ENCODE data around the gene PRKG2. TPM values are rescaled to one million over a fixed set of nuclear protein-coding genes. Genes with fewer than 3 reads are reported as not detected.

PRKG2 gene
- total RNA-seq, 1 donor from 2014 or later = 0.10 TPM

DNA sequence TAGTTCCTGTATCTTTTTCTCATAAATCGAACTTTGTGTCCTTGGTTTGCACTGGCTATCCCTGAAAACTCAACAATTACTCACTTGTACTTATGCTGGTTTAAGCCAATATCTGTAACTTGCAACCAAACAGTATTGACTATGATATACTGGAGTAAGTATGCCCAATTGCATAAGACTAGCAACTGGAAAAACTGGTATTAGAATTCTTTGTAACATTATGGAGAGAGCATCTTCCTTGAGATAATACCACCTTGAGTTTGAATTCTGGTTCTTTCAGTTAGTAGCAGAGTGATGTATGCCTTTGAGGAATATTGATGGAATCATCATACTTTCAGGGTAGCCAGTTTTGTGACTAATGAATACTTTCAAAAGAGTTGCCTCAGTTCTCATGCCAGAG, 156.4 kb downstream of the PRKG2 start:
- Mint-ChIP-seq H3K27me3 (ENCODE audit: insufficient read depth) (peaks cover 5% of the 10 kb centered on the region), H3K36me3 (ENCODE audit: low read depth) (no peaks in the 10 kb centered on the region), H3K4me3 (no peak overlapping the region), H3K9me3 (no peaks in the 10 kb centered on the region), H3K4me1 (ENCODE audit: low read depth) (no peaks in the 10 kb centered on the region), H3K27ac (no peak overlapping the region)
- no peak for DNase-seq (ENCODE audit: low spot score)
- intact Hi-C loops (cut with micrococcal nuclease) = no loop called here

DNA sequence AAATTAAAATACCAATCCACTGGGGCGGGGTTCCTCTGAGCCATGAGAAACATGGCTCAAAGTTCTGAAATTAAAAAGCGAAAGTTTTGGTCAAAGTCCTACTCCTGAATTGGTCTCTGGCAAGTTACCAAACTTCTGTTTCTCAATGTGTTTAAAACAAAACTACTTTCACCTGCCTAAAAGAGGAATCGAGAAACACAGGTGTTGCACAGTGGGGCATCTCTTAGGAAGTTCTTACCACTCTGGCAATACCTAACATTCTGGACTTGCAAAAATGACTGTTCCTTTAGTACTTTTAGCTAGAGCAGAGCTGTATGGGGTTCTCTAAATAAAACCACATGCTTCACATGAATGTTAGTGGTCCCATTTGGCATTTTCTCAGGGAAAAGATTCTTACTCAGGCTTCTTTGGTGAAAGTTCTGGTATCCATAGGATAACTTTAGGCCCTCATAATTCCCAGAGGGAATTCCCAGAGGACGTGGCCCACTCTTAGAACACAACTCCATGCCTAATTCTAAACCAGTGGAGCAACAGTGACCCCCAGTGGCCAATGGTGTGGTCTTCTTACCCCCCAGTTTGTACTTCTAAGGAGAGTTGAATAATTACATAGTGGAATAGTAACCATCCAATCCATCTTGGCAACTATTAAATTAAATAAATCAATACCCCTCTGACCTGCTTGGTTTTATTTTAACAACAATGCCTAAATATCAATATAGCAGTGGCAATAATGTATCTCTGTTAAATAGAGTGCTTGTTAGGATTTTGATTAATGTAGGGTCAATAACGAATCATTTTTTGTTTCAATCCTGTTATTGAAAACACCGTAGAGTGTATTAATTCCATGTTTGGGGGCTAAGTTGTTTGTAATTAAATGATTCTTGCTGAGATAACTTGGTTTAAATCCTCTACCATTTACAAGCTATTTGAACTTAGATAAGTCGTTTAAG, 162.6 kb downstream of the PRKG2 start:
- Mint-ChIP-seq H3K9me3 (no peaks in the 10 kb centered on the region), H3K27ac (no peak overlapping the region), H3K27me3 (ENCODE audit: insufficient read depth) (peaks cover 10% of the 10 kb centered on the region), H3K36me3 (ENCODE audit: low read depth) (no peaks in the 10 kb centered on the region), H3K4me3 (no peak overlapping the region), H3K4me1 (ENCODE audit: low read depth) (no peaks in the 10 kb centered on the region)
- intact Hi-C loops (cut with micrococcal nuclease) = no loop called here
- DNase-seq (ENCODE audit: low spot score) = no peak

DNA sequence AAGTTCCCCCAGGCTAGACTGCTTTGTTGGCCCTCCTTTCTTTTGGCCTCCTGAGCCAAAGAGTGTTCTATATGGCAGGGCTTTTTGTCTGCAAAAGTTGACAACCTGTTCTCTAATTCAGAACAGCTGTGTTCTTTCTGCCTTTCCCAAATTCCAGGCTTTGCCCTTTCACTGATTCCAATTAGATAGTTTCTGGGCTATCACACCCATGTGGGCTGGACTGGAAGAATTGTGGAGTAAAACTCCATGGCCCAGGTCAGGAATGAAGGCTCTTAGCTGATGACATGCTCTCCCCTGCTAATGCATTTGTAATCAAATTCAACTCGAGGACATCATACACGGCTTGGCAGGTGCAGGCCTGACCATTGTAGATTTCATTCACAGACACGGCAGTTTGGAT, 165.1 kb downstream of the PRKG2 start:
- H3K27me3 Mint-ChIP-seq (ENCODE audit: insufficient read depth) = peaks cover 8% of the 10 kb centered on the region
- DNase-seq (ENCODE audit: low spot score) = no peak
- H3K4me3 Mint-ChIP-seq = no peak overlapping the region
- no peaks in the 10 kb centered on the region for H3K9me3 Mint-ChIP-seq
- H3K27ac Mint-ChIP-seq = no peak overlapping the region
- H3K4me1 Mint-ChIP-seq (ENCODE audit: low read depth) = no peaks in the 10 kb centered on the region
- H3K36me3 Mint-ChIP-seq (ENCODE audit: low read depth) = no peaks in the 10 kb centered on the region
- intact Hi-C loops (cut with micrococcal nuclease) = no loop called here

DNA sequence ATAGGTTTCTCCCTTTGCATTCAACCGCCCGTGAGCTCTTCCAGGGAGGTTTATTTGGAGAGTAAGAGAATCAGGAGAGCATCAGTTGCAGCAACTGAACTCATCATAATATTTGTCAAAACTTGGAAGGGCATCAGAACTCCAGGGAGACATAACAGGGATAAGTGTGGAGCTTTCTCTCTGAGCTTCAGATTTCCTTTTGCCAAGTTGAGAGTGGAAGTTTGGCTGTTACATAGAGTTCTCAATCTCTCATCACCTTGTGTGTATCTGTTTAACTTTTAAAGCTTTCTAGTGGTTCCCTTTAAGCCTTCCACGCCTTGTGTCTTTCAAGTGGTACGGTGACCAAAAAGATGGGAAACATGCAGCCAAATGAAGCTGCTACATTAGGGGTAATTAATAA, 165.7 kb downstream of the PRKG2 start:
- intact Hi-C loops (cut with micrococcal nuclease) = no loop called here
- H3K4me3 Mint-ChIP-seq = no peak overlapping the region
- no peaks in the 10 kb centered on the region for H3K9me3 Mint-ChIP-seq
- H3K4me1 Mint-ChIP-seq (ENCODE audit: low read depth) = no peaks in the 10 kb centered on the region
- H3K36me3 Mint-ChIP-seq (ENCODE audit: low read depth) = no peaks in the 10 kb centered on the region
- no peak overlapping the region for H3K27ac Mint-ChIP-seq
- no peak for DNase-seq (ENCODE audit: low spot score)
- H3K27me3 Mint-ChIP-seq (ENCODE audit: insufficient read depth) = peaks cover 8% of the 10 kb centered on the region

DNA sequence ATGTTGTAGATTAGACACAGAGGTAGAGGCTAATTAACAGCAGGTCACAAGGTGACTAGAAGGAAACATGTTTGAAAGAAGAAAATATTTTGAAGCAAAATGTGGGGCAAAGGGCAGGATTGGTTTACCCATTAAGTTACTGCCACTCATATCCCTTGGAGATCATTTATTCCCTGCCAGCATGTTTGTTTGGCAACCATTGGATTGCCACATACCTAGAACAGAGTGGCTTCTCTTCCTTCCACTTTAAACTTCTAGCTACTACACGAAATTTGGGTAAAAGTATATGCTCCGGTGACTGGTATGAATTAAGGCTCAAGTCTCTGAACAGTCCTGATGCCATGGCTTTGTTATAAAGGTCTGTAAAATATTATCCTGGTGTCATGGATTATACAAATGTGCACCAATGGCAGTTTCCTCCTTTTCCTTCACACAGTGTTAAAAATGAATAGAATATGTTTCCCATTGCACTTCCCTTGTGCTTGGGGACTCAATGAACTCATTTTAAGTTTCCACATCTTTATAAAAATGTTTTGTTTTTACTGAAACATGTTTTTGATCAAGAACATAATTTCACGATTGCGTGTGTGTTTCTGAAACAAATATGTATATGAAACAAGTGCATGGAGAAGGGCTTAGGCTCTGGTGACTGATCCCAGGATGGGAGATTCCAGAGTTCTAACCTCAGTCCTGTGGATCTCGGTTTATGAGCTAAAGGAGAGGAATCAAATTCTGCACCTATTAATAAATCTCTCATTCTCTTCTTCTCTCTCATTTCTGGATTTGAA, 172.2 kb downstream of the PRKG2 start:
- Mint-ChIP-seq H3K36me3 (ENCODE audit: low read depth) (no peaks in the 10 kb centered on the region), H3K27me3 (ENCODE audit: insufficient read depth) (peaks cover 7% of the 10 kb centered on the region), H3K27ac (no peak overlapping the region), H3K9me3 (no peaks in the 10 kb centered on the region), H3K4me1 (ENCODE audit: low read depth) (no peaks in the 10 kb centered on the region), H3K4me3 (no peak overlapping the region)
- DNase-seq (ENCODE audit: low spot score) = no peak
- intact Hi-C loops (cut with micrococcal nuclease) = no loop called here

DNA sequence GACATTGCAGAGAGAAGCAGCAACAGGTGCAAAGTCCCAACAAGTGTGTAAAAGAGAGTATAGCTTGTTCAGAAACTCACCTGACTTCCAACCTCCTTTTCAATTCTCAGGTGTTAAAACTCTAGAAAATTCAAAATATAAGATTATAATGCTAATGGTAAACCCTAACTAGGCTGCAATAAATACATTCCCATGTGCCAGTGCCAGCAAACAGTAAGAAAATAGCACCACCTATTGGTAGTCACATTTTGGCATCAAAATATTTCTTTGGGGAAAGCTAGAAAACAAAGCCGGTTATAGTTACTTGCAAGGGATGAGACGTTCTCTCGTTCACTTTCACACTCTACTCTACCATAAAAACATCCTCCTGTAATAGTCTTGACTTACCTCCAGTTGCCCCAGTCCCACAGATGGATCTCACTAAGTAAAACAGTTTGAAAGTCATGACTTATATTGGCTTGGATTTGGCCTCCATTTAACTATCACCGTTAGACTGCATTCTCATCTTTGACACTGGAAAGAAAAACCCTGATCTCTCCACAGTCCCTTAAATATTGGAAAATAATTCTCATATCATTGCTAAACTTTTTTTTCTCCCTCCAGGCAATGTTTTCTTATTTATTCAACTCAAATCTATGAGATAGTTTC, 174.9 kb downstream of the PRKG2 start:
- no peak for DNase-seq (ENCODE audit: low spot score)
- no peaks in the 10 kb centered on the region for H3K36me3 Mint-ChIP-seq (ENCODE audit: low read depth)
- H3K4me1 Mint-ChIP-seq (ENCODE audit: low read depth) = no peaks in the 10 kb centered on the region
- no peak overlapping the region for H3K4me3 Mint-ChIP-seq
- no peaks in the 10 kb centered on the region for H3K9me3 Mint-ChIP-seq
- peaks cover 10% of the 10 kb centered on the region for H3K27me3 Mint-ChIP-seq (ENCODE audit: insufficient read depth)
- intact Hi-C loops (cut with micrococcal nuclease) = loop anchor here (2.0 kb wide), 1 partner anchor 673 kb away; no protein-coding TSS in a partner anchor
- H3K27ac Mint-ChIP-seq = no peak overlapping the region

DNA sequence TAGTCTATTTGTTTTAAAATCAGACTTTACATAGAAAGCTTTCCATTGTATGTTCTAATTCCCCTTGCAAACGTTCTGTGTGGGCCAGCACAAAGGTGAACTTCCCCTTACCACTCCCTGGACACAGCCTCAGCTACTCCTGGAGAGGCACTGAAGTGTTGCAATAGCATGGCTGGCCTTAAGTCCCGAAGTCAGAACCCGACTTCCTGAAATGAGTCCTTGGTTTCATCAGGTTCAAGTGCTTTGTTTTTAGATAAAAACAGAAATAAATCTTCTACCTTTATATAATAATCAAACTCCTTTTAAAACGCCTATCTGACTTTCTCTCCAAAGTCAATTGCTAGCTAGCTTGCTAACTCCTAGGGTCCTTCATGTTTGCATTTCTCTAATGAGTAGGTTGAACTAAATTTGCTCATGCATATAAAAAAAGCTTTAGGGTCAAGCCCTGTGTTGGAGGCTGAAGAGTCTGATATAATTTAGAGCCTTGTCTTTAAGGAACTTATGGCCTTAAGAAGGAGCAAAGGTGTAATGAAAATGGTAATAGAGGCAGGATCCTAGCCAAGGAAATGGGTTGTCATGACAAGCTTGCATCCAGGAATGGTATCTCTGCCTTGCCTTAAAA, 175.6 kb downstream of the PRKG2 start:
- H3K36me3 Mint-ChIP-seq (ENCODE audit: low read depth) = no peaks in the 10 kb centered on the region
- H3K9me3 Mint-ChIP-seq = no peaks in the 10 kb centered on the region
- no peak overlapping the region for H3K27ac Mint-ChIP-seq
- no peaks in the 10 kb centered on the region for H3K4me1 Mint-ChIP-seq (ENCODE audit: low read depth)
- intact Hi-C loops (cut with micrococcal nuclease) = no loop called here
- peaks cover 10% of the 10 kb centered on the region for H3K27me3 Mint-ChIP-seq (ENCODE audit: insufficient read depth)
- no peak overlapping the region for H3K4me3 Mint-ChIP-seq
- no peak for DNase-seq (ENCODE audit: low spot score)

DNA sequence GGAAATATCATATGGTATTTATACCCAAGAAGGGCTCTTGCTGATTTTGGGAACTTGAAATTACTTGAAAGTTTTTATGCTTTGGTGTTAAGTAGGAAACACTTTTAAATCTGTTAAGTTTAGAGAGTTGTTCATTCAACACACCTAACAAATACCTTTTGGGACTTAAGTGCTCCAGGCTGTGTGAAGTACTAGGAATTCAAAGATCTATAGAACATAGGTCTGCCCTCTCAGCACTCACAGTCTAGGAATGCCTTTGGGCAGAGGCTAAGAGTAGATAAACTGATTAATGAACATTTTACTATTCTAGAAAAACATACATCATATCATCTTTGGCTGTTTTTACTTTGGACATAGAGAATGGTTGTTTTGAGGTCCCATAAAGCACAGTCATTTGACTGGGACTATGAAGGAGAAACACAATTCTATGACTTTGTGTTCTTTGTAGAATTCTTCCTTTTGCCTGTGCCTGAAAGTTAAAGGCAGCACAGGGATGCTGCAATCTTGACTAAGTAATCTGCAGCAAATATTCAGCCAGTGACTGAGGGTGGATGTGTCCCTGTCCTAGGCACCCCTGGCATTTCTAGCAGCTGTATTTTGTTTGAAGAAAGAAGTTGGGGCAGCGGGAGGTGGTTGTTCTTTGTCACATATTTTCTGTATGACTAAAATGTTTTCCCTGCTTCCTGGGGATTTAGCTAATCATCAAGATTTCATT, 176.2 kb downstream of the PRKG2 start:
- H3K36me3 Mint-ChIP-seq (ENCODE audit: low read depth) = no peaks in the 10 kb centered on the region
- H3K4me3 Mint-ChIP-seq = no peak overlapping the region
- no peak for DNase-seq (ENCODE audit: low spot score)
- peaks cover 12% of the 10 kb centered on the region for H3K27me3 Mint-ChIP-seq (ENCODE audit: insufficient read depth)
- intact Hi-C loops (cut with micrococcal nuclease) = no loop called here
- no peak overlapping the region for H3K27ac Mint-ChIP-seq
- H3K9me3 Mint-ChIP-seq = no peaks in the 10 kb centered on the region
- no peaks in the 10 kb centered on the region for H3K4me1 Mint-ChIP-seq (ENCODE audit: low read depth)

Other genes with a start within 250 kb of the PRKG2 start
- not detected in 2 replicates for gene BMP3, start 184.5 kb downstream of the PRKG2 start, total RNA-seq